Heart left ventricle (tissue), 16 donors: ENCODE measurements around the gene C3orf22. TPM values are rescaled to one million over a fixed set of nuclear protein-coding genes. Genes with fewer than 3 reads are reported as not detected.

Experiments used
- ATAC-seq, 4 donors: fragments of 200-7000 bp; cut with Tn5 transposase; one replicate each; pipeline ENCODE4 v1.9.1; 2020 to 2022; ENCODE audit warnings: moderate library complexity in 4 of 4, mild to moderate bottlenecking in 3 of 4, moderate number of reproducible peaks in 1 of 4
- DNase-seq, 5 donors: peaks; one replicate each; pipeline ENCODE4 v3.0.0-alpha.2; 2020
- H3K27ac ChIP-seq, 12 donors: fragments of 200-600 bp; sonication (generic) in 4 of 12; one replicate each; pipeline versions ENCODE4 v1.5.0 to v1.8.0; 2016 to 2022; ENCODE audit warnings: mild to moderate bottlenecking in 2 of 12
- H3K27me3 ChIP-seq, 9 donors: fragments of 200-600 bp; sonication (generic) in 2 of 9; one replicate each; pipeline versions ENCODE4 v1.5.1 to v1.8.0; 2016 to 2022; ENCODE audit warnings: mild to moderate bottlenecking in 3 of 9
- H3K36me3 ChIP-seq, 9 donors: fragments of 200-600 bp; sonication (generic) in 2 of 9; one replicate each; pipeline versions ENCODE4 v1.5.0 to v1.8.0; 2018 to 2022; ENCODE audit warnings: mild to moderate bottlenecking in 2 of 9
- H3K4me1 ChIP-seq, 12 donors: fragments of 200-600 bp; sonication (generic) in 4 of 12; one replicate each; pipeline versions ENCODE4 v1.5.0 to v1.8.0; 2016 to 2022; ENCODE audit warnings: mild to moderate bottlenecking in 3 of 12
- H3K4me3 ChIP-seq, 12 donors: fragments of 200-600 bp; sonication (generic) in 4 of 12; one replicate each; pipeline versions ENCODE4 v1.5.0 to v1.8.0; 2017 to 2022; ENCODE audit warnings: mild to moderate bottlenecking in 9 of 12, moderate library complexity in 4 of 12
- H3K9me3 ChIP-seq, 12 donors: fragments of 200-600 bp; sonication (generic) in 4 of 12; one replicate each; pipeline versions ENCODE4 v1.5.0 to v1.8.0; 2016 to 2022; ENCODE audit warnings: mild to moderate bottlenecking in 1 of 12
- POLR2A ChIP-seq, 2 donors: fragments of 450-650 bp; IDR thresholded peaks; one replicate each; pipeline ENCODE4 v1.6.1; 2017; ENCODE audit warnings: antibody characterized with exemption in 2 of 2, mild to moderate bottlenecking in 2 of 2, moderate library complexity in 2 of 2
- WGBS, 4 donors: extraction: QIAGEN DNeasy Blood & Tissue Kit in 2 of 4; methylation state at CpG; one replicate each; pipeline versions ENCODE4 v1.1.5 to v1.1.7; 2013 to 2018; 5-methylcytosine and 5-hydroxymethylcytosine counted together
- intact Hi-C, 10 donors: fragments of 100-400 bp; cut with DNase I; formaldehyde crosslinking; loops; one replicate each; pipeline versions ENCODE4 v1.11.1 to v1.14.2; 2022
- polyA plus RNA-seq, 2 donors: library from polyadenylated mRNA; stranded (reverse); fragments of 200-250 nt; gene quantifications; one replicate each; pipeline ENCODE4 v1.2.3, GENCODE V29; 2013
- total RNA-seq, 9 donors: library from RNA; depleted of rRNA in 2 of 9; stranded (reverse); fragments of >200 nt in 2 of 9; fragmentation: NEBNext Ultra II Directional in 3 of 9; extraction: Animal tissue kit (Norgen Biotek cat#: 25700) in 3 of 9; gene quantifications; one replicate each; pipeline versions ENCODE4 v1.1.0 to v1.2.4, GENCODE V29; 2016 to 2023
- TF ChIP-seq, protein P1 (sequence below), 12 donors: fragments of 200-600 bp; sonication (generic) in 4 of 12; IDR thresholded peaks; one replicate each; pipeline versions ENCODE4 v1.5.0 to v1.8.0; 2018 to 2022; ENCODE audit warnings: antibody characterized with exemption in 12 of 12, mild to moderate bottlenecking in 5 of 12
- donor health status: ischemic (EF 13 %, LVEDD 7.1; RV severe dilation, severe dysfunction).
- donor health status: healthy with polysubstance abuse.
- donor health status: DM: no; HTN: yes; CAD: no.
- donor health status: DM: no; HTN: no; CAD: no.
- donor health status: ischemic (EF 25% LVEDD 6.9; RV normal size, moderate dysfunction).
- donor health status: ischemic (EF 25% LVEDD 5.7; RV mildly dilated, moderate dysfunction).
- donor health status: healthy.
- donor health status: DM: yes; HTN: yes; CAD: no.
- donor health status: ischemic (EF 35%, LVEDD 5.7; RV mildly dilated, moderate dysfunction).
- donor health status: nonischemic (EF 11% LVEDD 7.7; RV severe dilation, severe dysfunction).
- donor health status: DM: yes; HTN: yes; CAD: no.
- donor health status: PGD.
- donor health status: ischemic (EF 29% LVEDD 5.4; RV normal size, mild dysfunction).
- donor health status: nonischemic (EF 23%, LVEDD 6.1; RV moderate dilation, normal function).

Gene C3orf22
- total and polyA plus RNA-seq, 11 donors: not detected

GRCh38 chr3:126580746-126581145, 22.0 kb upstream of the C3orf22 start:
- H3K4me3 ChIP-seq: no peak overlapping the region
- no peaks in the 10 kb centered on the region for H3K27me3 ChIP-seq
- no peak overlapping the region for H3K27ac ChIP-seq
- no peak for TF ChIP-seq POLR2A (IDR thresholded peaks at IDR 0.05)
- TF ChIP-seq, protein P1, sequence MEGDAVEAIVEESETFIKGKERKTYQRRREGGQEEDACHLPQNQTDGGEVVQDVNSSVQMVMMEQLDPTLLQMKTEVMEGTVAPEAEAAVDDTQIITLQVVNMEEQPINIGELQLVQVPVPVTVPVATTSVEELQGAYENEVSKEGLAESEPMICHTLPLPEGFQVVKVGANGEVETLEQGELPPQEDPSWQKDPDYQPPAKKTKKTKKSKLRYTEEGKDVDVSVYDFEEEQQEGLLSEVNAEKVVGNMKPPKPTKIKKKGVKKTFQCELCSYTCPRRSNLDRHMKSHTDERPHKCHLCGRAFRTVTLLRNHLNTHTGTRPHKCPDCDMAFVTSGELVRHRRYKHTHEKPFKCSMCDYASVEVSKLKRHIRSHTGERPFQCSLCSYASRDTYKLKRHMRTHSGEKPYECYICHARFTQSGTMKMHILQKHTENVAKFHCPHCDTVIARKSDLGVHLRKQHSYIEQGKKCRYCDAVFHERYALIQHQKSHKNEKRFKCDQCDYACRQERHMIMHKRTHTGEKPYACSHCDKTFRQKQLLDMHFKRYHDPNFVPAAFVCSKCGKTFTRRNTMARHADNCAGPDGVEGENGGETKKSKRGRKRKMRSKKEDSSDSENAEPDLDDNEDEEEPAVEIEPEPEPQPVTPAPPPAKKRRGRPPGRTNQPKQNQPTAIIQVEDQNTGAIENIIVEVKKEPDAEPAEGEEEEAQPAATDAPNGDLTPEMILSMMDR (IDR thresholded peaks at IDR 0.05): no peak
- DNase-seq (no peak), ATAC-seq (no peak)
- H3K9me3 ChIP-seq: peaks cover 0 to 12% (median 0%) of the 10 kb centered on the region in 12 donors
- intact Hi-C loops: no loop called here
- no peaks in the 10 kb centered on the region for H3K4me1 ChIP-seq
- 78 to 90% (median 84%) methylated on average over 5 of the region's 5 CpGs for WGBS, 4 donors
- no peaks in the 10 kb centered on the region for H3K36me3 ChIP-seq

GRCh38 chr3:126578702-126579101, 20.0 kb upstream of the C3orf22 start:
- WGBS, 4 donors: 88 to 93% (median 90%) methylated on average over 5 to 7 of the region's 7 CpGs
- H3K4me3 ChIP-seq: no peak overlapping the region
- H3K27me3 ChIP-seq: no peaks in the 10 kb centered on the region
- no peaks in the 10 kb centered on the region for H3K36me3 ChIP-seq
- intact Hi-C loops: no loop called here
- TF ChIP-seq, protein P1 (IDR thresholded peaks at IDR 0.05): no peak
- no peak for TF ChIP-seq POLR2A (IDR thresholded peaks at IDR 0.05)
- DNase-seq (no peak), ATAC-seq (peak in 1 of 4 donors; percentile 34)
- no peak overlapping the region for H3K27ac ChIP-seq
- peaks cover 0 to 2% (median 0%) of the 10 kb centered on the region in 12 donors for H3K4me1 ChIP-seq
- peaks cover 0 to 12% (median 0%) of the 10 kb centered on the region in 12 donors for H3K9me3 ChIP-seq

DNA sequence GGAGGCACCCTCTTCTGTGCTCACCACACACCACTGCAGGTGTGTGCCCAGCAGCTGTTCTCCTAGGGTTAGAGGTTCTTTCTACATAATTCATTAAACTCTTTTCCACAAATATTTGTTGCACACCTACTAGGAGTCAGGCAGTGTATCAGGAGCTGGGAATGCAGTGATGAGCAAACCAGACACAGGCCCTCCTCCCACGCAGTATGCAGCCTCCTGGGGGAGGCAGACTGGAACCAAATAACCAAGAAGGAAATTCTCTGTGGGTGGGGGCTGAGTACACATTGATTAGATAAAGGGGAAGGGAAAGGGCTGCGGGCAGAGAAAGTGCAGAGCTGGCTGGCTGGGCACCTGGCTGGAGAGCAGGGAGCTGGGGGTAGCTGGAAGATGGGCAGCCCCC, 18.5 kb upstream of the C3orf22 start:
- H3K36me3 ChIP-seq: no peaks in the 10 kb centered on the region
- H3K4me1 ChIP-seq: peaks cover 0 to 7% (median 0%) of the 10 kb centered on the region in 12 donors
- H3K9me3 ChIP-seq: peaks cover 0 to 12% (median 0%) of the 10 kb centered on the region in 12 donors
- H3K27ac ChIP-seq: no peak overlapping the region
- intact Hi-C loops: no loop called here
- peak in 1 of 5 donors; percentile 46 for DNase-seq
- 41 to 60% (median 53%) methylated on average over 2 of the region's 2 CpGs for WGBS, 4 donors
- H3K4me3 ChIP-seq: no peak overlapping the region
- H3K27me3 ChIP-seq: no peaks in the 10 kb centered on the region
- no peak for TF ChIP-seq POLR2A (IDR thresholded peaks at IDR 0.05)
- TF ChIP-seq, protein P1 (IDR thresholded peaks at IDR 0.05): no peak
- ATAC-seq: no peak

GRCh38 chr3:126573492-126574117, 14.9 kb upstream of the C3orf22 start:
- Histone ChIP-seq H3K27ac (no peak overlapping the region), H3K36me3 (no peaks in the 10 kb centered on the region), H3K9me3 (no peaks in the 10 kb centered on the region), H3K27me3 (no peaks in the 10 kb centered on the region), H3K4me1 (peaks cover 0 to 7% (median 0%) of the 10 kb centered on the region in 12 donors), H3K4me3 (no peak overlapping the region)
- intact Hi-C loops: no loop called here
- DNase-seq (no peak), ATAC-seq (peak in 3 of 4 donors; percentile 14 to 46 (median 36))
- WGBS, 4 donors: 63 to 79% (median 73%) methylated on average over 15 of the region's 15 CpGs
- no peak for TF ChIP-seq POLR2A (IDR thresholded peaks at IDR 0.05)
- TF ChIP-seq, protein P1 (IDR thresholded peaks at IDR 0.05): no peak
